Trophoblast cell (in vitro differentiated cells and primary cell): Measurements from ENCODE around the gene TBC1D9.

ENCODE experiments used
- DNase-seq, 2 donors: peaks; one replicate each; pipeline ENCODE4 v3.0.0-alpha.2; 2016
- H2AFZ ChIP-seq: 2 replicates; pipeline ENCODE4 v1.6.1; 2013; ENCODE audit warnings: low read length, moderate library complexity, mild to moderate bottlenecking; ENCODE audit not compliant: insufficient read depth, poor library complexity
- H2AK5ac ChIP-seq: 2 replicates; pipeline ENCODE4 v1.6.1; 2013; ENCODE audit warnings: mild to moderate bottlenecking, low read length
- H2BK120ac ChIP-seq: 2 replicates; pipeline ENCODE4 v1.6.1; 2013; ENCODE audit warnings: low read length, mild to moderate bottlenecking, moderate library complexity; ENCODE audit not compliant: insufficient read depth, poor library complexity
- H2BK12ac ChIP-seq: 2 replicates; pipeline ENCODE4 v1.6.1; 2013; ENCODE audit warnings: mild to moderate bottlenecking, low read length, moderate library complexity
- H2BK5ac ChIP-seq: 2 replicates; pipeline ENCODE4 v1.6.1; 2013; ENCODE audit warnings: low read length, low read depth, moderate library complexity, mild to moderate bottlenecking; ENCODE audit not compliant: poor library complexity
- H3K14ac ChIP-seq: 2 replicates; pipeline ENCODE4 v1.6.1; 2013; ENCODE audit warnings: mild to moderate bottlenecking, low read length
- H3K18ac ChIP-seq: 2 replicates; pipeline ENCODE4 v1.6.1; 2013; ENCODE audit warnings: mild to moderate bottlenecking, low read length
- H3K23ac ChIP-seq: 2 replicates; pipeline ENCODE4 v1.6.1; 2013; ENCODE audit warnings: low read length
- H3K27ac ChIP-seq: 2 replicates; pipeline ENCODE4 v1.5.1; 2013; ENCODE audit warnings: low read depth, mild to moderate bottlenecking, inconsistent platforms, low read length, moderate library complexity
- H3K27me3 ChIP-seq: 2 replicates; pipeline ENCODE4 v1.6.1; 2013; ENCODE audit warnings: inconsistent platforms, mild to moderate bottlenecking, low read length, moderate library complexity; ENCODE audit not compliant: insufficient read depth
- H3K36me3 ChIP-seq, 2 experiments: 1 replicate in 1 of 2; 2 replicates in 1 of 2; pipeline ENCODE4 v1.6.1; 2013; ENCODE audit warnings: low read length in 2 of 2, mild to moderate bottlenecking in 2 of 2, moderate library complexity in 1 of 2; ENCODE audit not compliant: insufficient read depth in 2 of 2, control insufficient read depth in 1 of 2
- H3K4ac ChIP-seq: 2 replicates; pipeline ENCODE4 v1.6.1; 2013; ENCODE audit warnings: low read depth, mild to moderate bottlenecking, low read length, moderate library complexity
- H3K4me1 ChIP-seq, 2 experiments: 1 replicate in 1 of 2; 2 replicates in 1 of 2; pipeline ENCODE4 v1.6.1; 2013; ENCODE audit warnings: low read length in 2 of 2, mild to moderate bottlenecking in 2 of 2, moderate library complexity in 1 of 2; ENCODE audit not compliant: insufficient read depth in 2 of 2, control insufficient read depth in 1 of 2
- H3K4me2 ChIP-seq: 2 replicates; pipeline ENCODE4 v1.6.1; 2013; ENCODE audit warnings: inconsistent platforms, mild to moderate bottlenecking, low read length, moderate library complexity
- H3K4me3 ChIP-seq: 2 replicates; pipeline ENCODE4 v1.5.1; 2013; ENCODE audit warnings: mild to moderate bottlenecking, low read depth, low read length, inconsistent platforms
- H3K79me1 ChIP-seq: one replicate; pipeline ENCODE4 v1.6.1; 2013; ENCODE audit warnings: low read length
- H3K79me2 ChIP-seq: 2 replicates; pipeline ENCODE4 v1.6.1; 2013; ENCODE audit warnings: low read length, mild to moderate bottlenecking; ENCODE audit not compliant: control insufficient read depth, insufficient read depth, poor library complexity
- H3K9ac ChIP-seq: 2 replicates; pipeline ENCODE4 v1.6.1; 2013; ENCODE audit warnings: mild to moderate bottlenecking, low read length
- H3K9me3 ChIP-seq: 2 replicates; pipeline ENCODE4 v1.6.1; 2013; ENCODE audit warnings: low read depth, mild to moderate bottlenecking, control low read depth, inconsistent platforms, low read length; ENCODE audit not compliant: insufficient read depth
- H4K12ac ChIP-seq: 2 replicates; pipeline ENCODE4 v1.6.1; 2013; ENCODE audit warnings: low read depth, mild to moderate bottlenecking, low read length, moderate library complexity
- H4K8ac ChIP-seq: 2 replicates; pipeline ENCODE4 v1.6.1; 2013; ENCODE audit warnings: low read depth, mild to moderate bottlenecking, low read length, moderate library complexity
- H4K91ac ChIP-seq: one replicate; pipeline ENCODE4 v1.6.1; 2013; ENCODE audit warnings: low read depth, mild to moderate bottlenecking, low read length, moderate library complexity
- WGBS: extraction: QIAGEN DNeasy Blood & Tissue Kit; methylation state at CpG from one replicate; pipeline ENCODE4 v1.1.7; 2013; ENCODE audit warnings: missing lambda C conversion rate; ENCODE audit not compliant: insufficient read length, insufficient coverage; ENCODE audit errors: extremely low coverage; 5-methylcytosine and 5-hydroxymethylcytosine counted together

Gene TBC1D9

DNA sequence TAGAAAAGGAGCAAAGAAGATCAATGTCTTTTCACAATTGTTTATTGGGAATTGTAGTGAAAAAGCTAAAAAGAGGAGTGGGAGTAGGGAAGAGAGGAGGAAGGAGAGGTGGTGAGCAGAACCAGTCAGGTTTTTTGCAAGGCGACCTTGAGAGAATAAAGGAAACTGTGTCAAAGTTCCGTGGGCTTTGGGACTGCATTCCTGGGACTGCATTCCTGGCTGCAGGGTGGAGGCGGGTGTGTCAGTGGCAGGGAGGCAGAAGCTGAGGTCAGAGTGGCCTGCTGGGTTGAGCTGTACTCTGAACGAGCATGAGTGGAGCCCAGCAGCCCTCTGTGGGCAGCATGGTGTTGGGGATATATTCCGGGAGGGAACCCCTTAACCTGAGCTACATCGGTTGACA is 120.6 kb downstream of the TBC1D9 start:
- Histone ChIP-seq H4K8ac (peak overlapping the region; percentile 81), H2AFZ (peak overlapping the region; percentile 69)
- WGBS = no CpG with 5 or more reads among the region's 6 CpGs

DNA sequence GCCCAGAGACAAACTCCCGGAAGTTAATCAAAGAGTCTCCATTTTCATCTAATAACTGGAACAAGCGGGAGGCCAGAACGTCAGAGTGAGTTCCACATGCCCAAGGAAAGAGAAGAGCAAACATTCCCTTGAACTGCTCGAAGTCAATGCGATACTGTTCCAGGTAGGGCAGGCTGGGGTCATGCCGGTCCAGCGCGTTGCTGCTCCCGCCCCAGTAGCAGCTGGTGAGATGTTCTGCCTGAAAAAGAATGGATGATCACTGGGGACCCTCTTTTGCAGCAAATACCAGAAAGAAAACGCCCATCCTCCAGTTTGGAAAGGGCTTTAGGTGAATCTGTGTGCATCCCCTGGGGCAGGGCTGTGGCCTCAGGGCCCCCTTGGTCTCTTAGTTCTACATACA is 122.2 kb downstream of the TBC1D9 start:
- no peak overlapping the region for H4K12ac ChIP-seq

More for the DNA sequence above, 120.6 kb downstream of the TBC1D9 start:
- Histone ChIP-seq H4K91ac (peak overlapping the region; percentile 94), H3K4ac (peak overlapping the region; percentile 80), H3K4me2 (peak overlapping the region; percentile 46), H2BK5ac (peak overlapping the region; percentile 75), H2BK12ac (peak overlapping the region; percentile 92), H3K4me1 (peaks cover 18 to 24% of the 10 kb centered on the region in 2 experiments), H3K79me1 (peaks cover 20% of the 10 kb centered on the region), H3K23ac (no peak overlapping the region), H2BK120ac (peak overlapping the region; percentile 97), H3K27ac (peak overlapping the region; percentile 88), H3K9me3 (no peaks in the 10 kb centered on the region), H3K27me3 (no peaks in the 10 kb centered on the region), H3K14ac (peak overlapping the region; percentile 90), H3K36me3 (peaks cover 11 to 23% of the 10 kb centered on the region in 2 experiments), H4K12ac (peak overlapping the region; percentile 55), H3K18ac (peak overlapping the region; percentile 79), H3K79me2 (peaks cover 2% of the 10 kb centered on the region), H3K9ac (no peak overlapping the region), H2AK5ac (peak overlapping the region; percentile 85), H3K4me3 (no peak overlapping the region)
- peak; percentile 41 to 63 for DNase-seq

DNA sequence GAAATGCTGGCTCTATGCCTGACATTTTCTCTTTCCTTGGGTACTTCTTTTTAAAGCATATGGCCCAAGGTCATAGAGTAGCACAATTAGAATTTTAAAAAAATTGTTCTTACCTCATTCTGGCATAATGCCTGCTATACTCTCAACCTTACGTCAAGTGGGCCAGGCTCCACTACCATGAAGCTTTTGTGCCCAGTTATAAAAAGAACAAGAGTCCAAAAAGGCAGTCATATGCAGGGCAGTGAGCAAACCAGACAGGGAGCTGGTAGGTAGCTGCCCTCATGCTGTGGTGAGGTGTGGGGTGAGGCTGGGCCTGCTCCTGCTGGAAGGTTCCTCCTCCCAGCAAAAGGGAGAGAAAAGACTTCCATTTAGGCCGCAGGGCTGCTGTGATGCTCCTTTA is 123.1 kb downstream of the TBC1D9 start:
- no peak overlapping the region for H3K4me3 ChIP-seq
- peaks cover 20% of the 10 kb centered on the region for H3K79me1 ChIP-seq
- H3K27ac ChIP-seq = no peak overlapping the region
- no peak overlapping the region for H3K9ac ChIP-seq
- no peak overlapping the region for H3K23ac ChIP-seq
- H3K18ac ChIP-seq = no peak overlapping the region
- no peak overlapping the region for H2BK5ac ChIP-seq
- no peak overlapping the region for H2BK12ac ChIP-seq
- no peak overlapping the region for H2BK120ac ChIP-seq
- no peak overlapping the region for H3K14ac ChIP-seq
- H3K4me1 ChIP-seq = peaks cover 18 to 24% of the 10 kb centered on the region in 2 experiments
- no peak overlapping the region for H4K91ac ChIP-seq
- peaks cover 2% of the 10 kb centered on the region for H3K79me2 ChIP-seq
- no CpG with 5 or more reads among the region's 2 CpGs for WGBS
- no peaks in the 10 kb centered on the region for H3K27me3 ChIP-seq
- no peak overlapping the region for H4K8ac ChIP-seq
- H3K36me3 ChIP-seq = peaks cover 11 to 23% of the 10 kb centered on the region in 2 experiments
- H3K9me3 ChIP-seq = no peaks in the 10 kb centered on the region
- H3K4ac ChIP-seq = no peak overlapping the region
- DNase-seq = no peak
- no peak overlapping the region for H3K4me2 ChIP-seq
- no peak overlapping the region for H2AK5ac ChIP-seq
- no peak overlapping the region for H4K12ac ChIP-seq
- H2AFZ ChIP-seq = no peak overlapping the region

More for the DNA sequence above, 122.2 kb downstream of the TBC1D9 start:
- H3K4me1 ChIP-seq = peaks cover 18 to 24% of the 10 kb centered on the region in 2 experiments
- no peak overlapping the region for H3K27ac ChIP-seq
- no peak overlapping the region for H3K4me3 ChIP-seq
- H2BK5ac ChIP-seq = no peak overlapping the region
- H3K79me2 ChIP-seq = peaks cover 2% of the 10 kb centered on the region
- no peak overlapping the region for H3K18ac ChIP-seq
- no peak overlapping the region for H2AFZ ChIP-seq
- H4K91ac ChIP-seq = no peak overlapping the region
- no peak overlapping the region for H3K4me2 ChIP-seq
- no peak overlapping the region for H3K23ac ChIP-seq
- H3K27me3 ChIP-seq = no peaks in the 10 kb centered on the region
- peaks cover 20% of the 10 kb centered on the region for H3K79me1 ChIP-seq
- H3K4ac ChIP-seq = no peak overlapping the region
- DNase-seq = no peak
- H2BK12ac ChIP-seq = peak overlapping the region; percentile 42
- WGBS = no CpG with 5 or more reads among the region's 10 CpGs
- no peak overlapping the region for H4K8ac ChIP-seq
- H3K9ac ChIP-seq = no peak overlapping the region
- no peak overlapping the region for H2BK120ac ChIP-seq
- H3K36me3 ChIP-seq = peaks cover 11 to 20% of the 10 kb centered on the region in 2 experiments
- H3K9me3 ChIP-seq = no peaks in the 10 kb centered on the region
- no peak overlapping the region for H2AK5ac ChIP-seq
- no peak overlapping the region for H3K14ac ChIP-seq

DNA sequence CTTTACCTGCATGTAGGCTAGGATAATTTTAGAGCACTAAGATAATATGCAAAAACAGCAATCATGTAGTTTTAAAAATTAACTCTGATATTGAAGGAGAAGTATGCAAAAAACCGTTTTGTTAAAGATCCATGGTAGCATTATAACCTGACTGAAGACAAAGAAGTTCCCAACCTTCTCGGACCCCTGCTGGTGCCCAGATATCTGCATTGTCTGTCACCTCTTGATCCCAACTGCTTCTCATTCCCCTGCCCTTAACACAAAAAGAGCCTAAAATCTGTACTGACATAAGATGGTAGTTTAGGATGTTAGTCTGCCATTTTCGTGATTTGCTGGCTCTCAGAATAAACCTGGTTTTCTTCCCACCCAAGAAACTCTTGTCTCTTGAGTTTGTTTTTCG is 125.9 kb downstream of the TBC1D9 start:
- H3K4me1 ChIP-seq = peaks cover 12 to 14% of the 10 kb centered on the region in 2 experiments
- H3K18ac ChIP-seq = no peak overlapping the region
- H3K23ac ChIP-seq = no peak overlapping the region
- H3K4me3 ChIP-seq = no peak overlapping the region
- no peak overlapping the region for H4K8ac ChIP-seq
- H2BK12ac ChIP-seq = no peak overlapping the region
- no peak overlapping the region for H3K4ac ChIP-seq
- H4K91ac ChIP-seq = no peak overlapping the region
- no peak overlapping the region for H3K14ac ChIP-seq
- H2BK5ac ChIP-seq = no peak overlapping the region
- no peak overlapping the region for H3K9ac ChIP-seq
- no peak for DNase-seq
- no peak overlapping the region for H2AFZ ChIP-seq
- H2BK120ac ChIP-seq = no peak overlapping the region
- no peak overlapping the region for H3K27ac ChIP-seq
- no peaks in the 10 kb centered on the region for H3K79me2 ChIP-seq
- no peak overlapping the region for H2AK5ac ChIP-seq
- no peak overlapping the region for H4K12ac ChIP-seq
- no peak overlapping the region for H3K4me2 ChIP-seq
- no CpG with 5 or more reads among the region's 4 CpGs for WGBS
- no peaks in the 10 kb centered on the region for H3K9me3 ChIP-seq
- H3K36me3 ChIP-seq = peaks cover 6 to 24% of the 10 kb centered on the region in 2 experiments
- peaks cover 9% of the 10 kb centered on the region for H3K79me1 ChIP-seq
- H3K27me3 ChIP-seq = no peaks in the 10 kb centered on the region
